ENCODE results near the gene LBP.
"Not testable (repeated sequence)": the region's sequence is repeated elsewhere in the genome, so short reads cannot be mapped to it uniquely, and the experiment has no call there.

LBP gene

GRCh38 chr20:38306379-38306778, 39.9 kb upstream of the LBP start:
- no CpG with 5 or more reads among the region's 6 CpGs for WGBS (ENCODE audit: insufficient coverage, insufficient read length)

GRCh38 chr20:38307371-38308046, 38.8 kb upstream of the LBP start:
- DNase-seq (ENCODE audit: low read depth, low spot score) = no peak
- Histone ChIP-seq H3K4me1 (ENCODE audit: control insufficient read depth, insufficient read depth, low read length) (no peaks in the 10 kb centered on the region), H3K27ac (ENCODE audit: low read length) (no peak overlapping the region), H3K9me3 (ENCODE audit: control insufficient read depth, insufficient read depth, low read length) (no peaks in the 10 kb centered on the region), H3K36me3 (ENCODE audit: control insufficient read depth, insufficient read depth, low read length) (no peaks in the 10 kb centered on the region), H3K4me3 (ENCODE audit: low read length) (no peak overlapping the region), H3K27me3 (ENCODE audit: control insufficient read depth, insufficient read depth, low read length) (no peaks in the 10 kb centered on the region)
- WGBS (ENCODE audit: insufficient coverage, insufficient read length) = no CpG with 5 or more reads among the region's 8 CpGs

More at GRCh38 chr20:38306379-38306778, 39.9 kb upstream of the LBP start:
- Histone ChIP-seq H3K4me1 (ENCODE audit: control insufficient read depth, insufficient read depth, low read length) (no peaks in the 10 kb centered on the region), H3K9me3 (ENCODE audit: control insufficient read depth, insufficient read depth, low read length) (no peaks in the 10 kb centered on the region), H3K27me3 (ENCODE audit: control insufficient read depth, insufficient read depth, low read length) (no peaks in the 10 kb centered on the region), H3K4me3 (ENCODE audit: low read length) (no peak overlapping the region), H3K27ac (ENCODE audit: low read length) (no peak overlapping the region), H3K36me3 (ENCODE audit: control insufficient read depth, insufficient read depth, low read length) (no peaks in the 10 kb centered on the region)
- DNase-seq (ENCODE audit: low read depth, low spot score) = no peak

GRCh38 chr20:38308047-38308438, 38.2 kb upstream of the LBP start:
- WGBS (ENCODE audit: insufficient coverage, insufficient read length) = no CpG with 5 or more reads among the region's 4 CpGs
- Histone ChIP-seq H3K27ac (ENCODE audit: low read length) (no peak overlapping the region), H3K9me3 (ENCODE audit: control insufficient read depth, insufficient read depth, low read length) (no peaks in the 10 kb centered on the region), H3K27me3 (ENCODE audit: control insufficient read depth, insufficient read depth, low read length) (no peaks in the 10 kb centered on the region), H3K4me3 (ENCODE audit: low read length) (no peak overlapping the region), H3K4me1 (ENCODE audit: control insufficient read depth, insufficient read depth, low read length) (no peaks in the 10 kb centered on the region), H3K36me3 (ENCODE audit: control insufficient read depth, insufficient read depth, low read length) (no peaks in the 10 kb centered on the region)
- DNase-seq (ENCODE audit: low read depth, low spot score) = no peak

- no peaks in the 10 kb centered on the region for H3K9me3 ChIP-seq (ENCODE audit: control insufficient read depth, insufficient read depth, low read length)
- H3K27ac ChIP-seq (ENCODE audit: low read length) = no peak overlapping the region
- no peaks in the 10 kb centered on the region for H3K27me3 ChIP-seq (ENCODE audit: control insufficient read depth, insufficient read depth, low read length)
- H3K4me1 ChIP-seq (ENCODE audit: control insufficient read depth, insufficient read depth, low read length) = no peaks in the 10 kb centered on the region
- no CpG with 5 or more reads among the region's 1 CpG for WGBS (ENCODE audit: insufficient coverage, insufficient read length)
- no peak for DNase-seq (ENCODE audit: low read depth, low spot score)
- no peak overlapping the region for H3K4me3 ChIP-seq (ENCODE audit: low read length)
- no peaks in the 10 kb centered on the region for H3K36me3 ChIP-seq (ENCODE audit: control insufficient read depth, insufficient read depth, low read length)
Measured at GRCh38 chr20:38308447-38308846, 37.8 kb upstream of the LBP start.

GRCh38 chr20:38311091-38311490, 35.2 kb upstream of the LBP start:
- H3K27ac ChIP-seq (ENCODE audit: low read length) = no peak overlapping the region
- no peaks in the 10 kb centered on the region for H3K27me3 ChIP-seq (ENCODE audit: control insufficient read depth, insufficient read depth, low read length)
- no peaks in the 10 kb centered on the region for H3K4me1 ChIP-seq (ENCODE audit: control insufficient read depth, insufficient read depth, low read length)
- no peaks in the 10 kb centered on the region for H3K36me3 ChIP-seq (ENCODE audit: control insufficient read depth, insufficient read depth, low read length)
- H3K4me3 ChIP-seq (ENCODE audit: low read length) = no peak overlapping the region
- no peak for DNase-seq (ENCODE audit: low read depth, low spot score)
- no CpG with 5 or more reads among the region's 3 CpGs for WGBS (ENCODE audit: insufficient coverage, insufficient read length)
- no peaks in the 10 kb centered on the region for H3K9me3 ChIP-seq (ENCODE audit: control insufficient read depth, insufficient read depth, low read length)

- H3K36me3 ChIP-seq (ENCODE audit: control insufficient read depth, insufficient read depth, low read length) = no peaks in the 10 kb centered on the region
- no peaks in the 10 kb centered on the region for H3K27me3 ChIP-seq (ENCODE audit: control insufficient read depth, insufficient read depth, low read length)
- no peaks in the 10 kb centered on the region for H3K4me1 ChIP-seq (ENCODE audit: control insufficient read depth, insufficient read depth, low read length)
- H3K9me3 ChIP-seq (ENCODE audit: control insufficient read depth, insufficient read depth, low read length) = no peaks in the 10 kb centered on the region
- H3K27ac ChIP-seq (ENCODE audit: low read length) = no peak overlapping the region
- no CpG with 5 or more reads among the region's 3 CpGs for WGBS (ENCODE audit: insufficient coverage, insufficient read length)
- no peak for DNase-seq (ENCODE audit: low read depth, low spot score)
- no peak overlapping the region for H3K4me3 ChIP-seq (ENCODE audit: low read length)
Measured at GRCh38 chr20:38311491-38311890, 34.8 kb upstream of the LBP start.

GRCh38 chr20:38313676-38314075, 32.6 kb upstream of the LBP start:
- DNase-seq (ENCODE audit: low read depth, low spot score) = no peak
- no peak overlapping the region for H3K27ac ChIP-seq (ENCODE audit: low read length)
- 100% methylated on average over 2 of the region's 2 CpGs for WGBS (ENCODE audit: insufficient coverage, insufficient read length)
- no peaks in the 10 kb centered on the region for H3K36me3 ChIP-seq (ENCODE audit: control insufficient read depth, insufficient read depth, low read length)
- H3K27me3 ChIP-seq (ENCODE audit: control insufficient read depth, insufficient read depth, low read length) = no peaks in the 10 kb centered on the region
- H3K4me1 ChIP-seq (ENCODE audit: control insufficient read depth, insufficient read depth, low read length) = no peaks in the 10 kb centered on the region
- no peak overlapping the region for H3K4me3 ChIP-seq (ENCODE audit: low read length)
- no peaks in the 10 kb centered on the region for H3K9me3 ChIP-seq (ENCODE audit: control insufficient read depth, insufficient read depth, low read length)

- H3K9me3 ChIP-seq (ENCODE audit: control insufficient read depth, insufficient read depth, low read length); H3K27me3 ChIP-seq (ENCODE audit: control insufficient read depth, insufficient read depth, low read length); DNase-seq (ENCODE audit: low read depth, low spot score); H3K4me3 ChIP-seq (ENCODE audit: low read length); H3K27ac ChIP-seq (ENCODE audit: low read length); H3K4me1 ChIP-seq (ENCODE audit: control insufficient read depth, insufficient read depth, low read length); H3K36me3 ChIP-seq (ENCODE audit: control insufficient read depth, insufficient read depth, low read length): not testable (repeated sequence)
- 100% methylated on average over 1 of the region's 1 CpG for WGBS (ENCODE audit: insufficient coverage, insufficient read length)
Measured at GRCh38 chr20:38314350-38314749, 31.9 kb upstream of the LBP start.

GRCh38 chr20:38315290-38315966, 30.9 kb upstream of the LBP start:
- no peaks in the 10 kb centered on the region for H3K4me1 ChIP-seq (ENCODE audit: control insufficient read depth, insufficient read depth, low read length)
- H3K4me3 ChIP-seq (ENCODE audit: low read length) = no peak overlapping the region
- H3K27ac ChIP-seq (ENCODE audit: low read length) = no peak overlapping the region
- WGBS (ENCODE audit: insufficient coverage, insufficient read length) = no CpG with 5 or more reads among the region's 5 CpGs
- H3K27me3 ChIP-seq (ENCODE audit: control insufficient read depth, insufficient read depth, low read length) = no peaks in the 10 kb centered on the region; the same call in 1 of the 2 replicates
- no peak for DNase-seq (ENCODE audit: low read depth, low spot score)
- no peaks in the 10 kb centered on the region for H3K36me3 ChIP-seq (ENCODE audit: control insufficient read depth, insufficient read depth, low read length)
- H3K9me3 ChIP-seq (ENCODE audit: control insufficient read depth, insufficient read depth, low read length) = no peaks in the 10 kb centered on the region

GRCh38 chr20:38316341-38316740, 29.9 kb upstream of the LBP start:
- no peak overlapping the region for H3K4me3 ChIP-seq (ENCODE audit: low read length)
- DNase-seq (ENCODE audit: low read depth, low spot score) = no peak
- no peak overlapping the region for H3K27ac ChIP-seq (ENCODE audit: low read length)
- WGBS (ENCODE audit: insufficient coverage, insufficient read length) = no CpG with 5 or more reads among the region's 4 CpGs
- H3K9me3 ChIP-seq (ENCODE audit: control insufficient read depth, insufficient read depth, low read length) = no peaks in the 10 kb centered on the region
- H3K36me3 ChIP-seq (ENCODE audit: control insufficient read depth, insufficient read depth, low read length) = no peaks in the 10 kb centered on the region
- no peaks in the 10 kb centered on the region for H3K4me1 ChIP-seq (ENCODE audit: control insufficient read depth, insufficient read depth, low read length)
- no peaks in the 10 kb centered on the region; the same call in 1 of the 2 replicates for H3K27me3 ChIP-seq (ENCODE audit: control insufficient read depth, insufficient read depth, low read length)

GRCh38 chr20:38317422-38317821, 28.9 kb upstream of the LBP start:
- Histone ChIP-seq H3K36me3 (ENCODE audit: control insufficient read depth, insufficient read depth, low read length) (no peaks in the 10 kb centered on the region), H3K4me1 (ENCODE audit: control insufficient read depth, insufficient read depth, low read length) (no peaks in the 10 kb centered on the region), H3K4me3 (ENCODE audit: low read length) (no peak overlapping the region), H3K9me3 (ENCODE audit: control insufficient read depth, insufficient read depth, low read length) (no peaks in the 10 kb centered on the region), H3K27me3 (ENCODE audit: control insufficient read depth, insufficient read depth, low read length) (no peaks in the 10 kb centered on the region; the same call in 1 of the 2 replicates), H3K27ac (ENCODE audit: low read length) (no peak overlapping the region)
- WGBS (ENCODE audit: insufficient coverage, insufficient read length) = no CpG with 5 or more reads among the region's 3 CpGs
- DNase-seq (ENCODE audit: low read depth, low spot score) = no peak

All from iPS DF 6.9 (cell line).